ENCODE measurements around the gene TSC22D2. TPM values are rescaled to one million over a fixed set of nuclear protein-coding genes. Genes with fewer than 3 reads are reported as not detected.

Gene TSC22D2
- total and polyA plus RNA-seq, 11 donors, result 11.5 to 55.8 (median 22.6) TPM

- intact Hi-C loops (cut with DNase I), result no loop called here
- no peak for DNase-seq
- no peaks in the 10 kb centered on the region for H3K27me3 ChIP-seq
- no peak overlapping the region for H3K4me3 ChIP-seq
- TF ChIP-seq CTCF (IDR thresholded peaks at IDR 0.05), result no peak
- TF ChIP-seq POLR2A (IDR thresholded peaks at IDR 0.05), result no peak
- ATAC-seq, result no peak
- WGBS, 4 donors, result 52 to 69% (median 64%) methylated on average over 3 of the region's 3 CpGs
- H3K36me3 ChIP-seq, result peaks cover 0 to 14% (median 0%) of the 10 kb centered on the region in 9 donors
- H3K4me1 ChIP-seq, result peaks cover 0 to 38% (median 14%) of the 10 kb centered on the region in 12 donors
- H3K27ac ChIP-seq, result no peak overlapping the region
- H3K9me3 ChIP-seq, result no peaks in the 10 kb centered on the region
These were observed 31.6 kb downstream of the TSC22D2 start for GRCh38 chr3:150439657-150440056.

GRCh38 chr3:150443331-150443741 lies 35.2 kb downstream of the TSC22D2 start:
- intact Hi-C loops (cut with DNase I), result no loop called here
- TF ChIP-seq POLR2A (IDR thresholded peaks at IDR 0.05) (no peak), CTCF (IDR thresholded peaks at IDR 0.05) (no peak)
- DNase-seq, result no peak
- Histone ChIP-seq H3K4me1 (peaks cover 0 to 37% (median 12%) of the 10 kb centered on the region in 12 donors), H3K4me3 (no peak overlapping the region), H3K27ac (no peak overlapping the region), H3K9me3 (no peaks in the 10 kb centered on the region), H3K27me3 (no peaks in the 10 kb centered on the region), H3K36me3 (peaks cover 0 to 14% (median 0%) of the 10 kb centered on the region in 9 donors)
- ATAC-seq, result no peak
- WGBS, 4 donors, result 79 to 87% (median 82%) methylated on average over 2 of the region's 2 CpGs

- Histone ChIP-seq H3K27ac (no peak overlapping the region), H3K4me3 (no peak overlapping the region), H3K4me1 (peaks cover 0 to 41% (median 16%) of the 10 kb centered on the region in 12 donors), H3K9me3 (no peaks in the 10 kb centered on the region), H3K36me3 (peaks cover 0 to 14% (median 0%) of the 10 kb centered on the region in 9 donors), H3K27me3 (no peaks in the 10 kb centered on the region)
- no peak for DNase-seq
- TF ChIP-seq POLR2A (IDR thresholded peaks at IDR 0.05) (no peak), CTCF (IDR thresholded peaks at IDR 0.05) (no peak)
- intact Hi-C loops (cut with DNase I), result no loop called here
- 56 to 69% (median 66%) methylated on average over 2 of the region's 2 CpGs for WGBS, 4 donors
- no peak for ATAC-seq
These were observed 36.3 kb downstream of the TSC22D2 start for GRCh38 chr3:150444371-150444770.

GRCh38 chr3:150446470-150446977 lies 38.4 kb downstream of the TSC22D2 start:
- TF ChIP-seq CTCF (IDR thresholded peaks at IDR 0.05) (no peak), POLR2A (IDR thresholded peaks at IDR 0.05) (no peak)
- no peak for DNase-seq
- no peak for ATAC-seq
- H3K27ac ChIP-seq, result no peak overlapping the region
- H3K9me3 ChIP-seq, result no peaks in the 10 kb centered on the region
- intact Hi-C loops (cut with DNase I), result no loop called here
- H3K4me3 ChIP-seq, result no peak overlapping the region
- WGBS, 4 donors, result 63 to 70% (median 66%) methylated on average over 2 of the region's 2 CpGs
- H3K36me3 ChIP-seq, result peaks cover 0 to 14% (median 0%) of the 10 kb centered on the region in 9 donors
- peaks cover 3 to 54% (median 30%) of the 10 kb centered on the region in 12 donors for H3K4me1 ChIP-seq
- H3K27me3 ChIP-seq, result no peaks in the 10 kb centered on the region
